Raji (cell line): ENCODE measurements around the gene LRRK2.

Experiments
- POLR2A ChIP-seq: IDR thresholded peaks from 2 replicates; pipeline ENCODE4 v1.6.1; 2011; ENCODE audit warnings: low read depth, low read length, control low read depth; ENCODE audit not compliant: insufficient read depth

Gene LRRK2

GRCh38 chr12:40207551-40207950 lies 17.2 kb upstream of the LRRK2 start:
- TF ChIP-seq POLR2A = no peak

GRCh38 chr12:40208707-40209446 lies 15.9 kb upstream of the LRRK2 start:
- no peak for TF ChIP-seq POLR2A

GRCh38 chr12:40209886-40210285 lies 14.9 kb upstream of the LRRK2 start:
- TF ChIP-seq POLR2A = no peak

GRCh38 chr12:40212566-40212965 lies 12.2 kb upstream of the LRRK2 start:
- TF ChIP-seq POLR2A = no peak

- no peak for TF ChIP-seq POLR2A
Observed at GRCh38 chr12:40215982-40216381, 8.8 kb upstream of the LRRK2 start.

GRCh38 chr12:40216516-40217288 lies 8.1 kb upstream of the LRRK2 start:
- TF ChIP-seq POLR2A = no peak

- no peak for TF ChIP-seq POLR2A
Observed at GRCh38 chr12:40219760-40220159, 5.0 kb upstream of the LRRK2 start.

- TF ChIP-seq POLR2A = no peak
Observed at GRCh38 chr12:40222247-40222646, 2.5 kb upstream of the LRRK2 start.

- no peak for TF ChIP-seq POLR2A
Observed at GRCh38 chr12:40223646-40224045, 1.2 kb upstream of the LRRK2 start.

GRCh38 chr12:40225337-40225983 lies 663 bp downstream of the LRRK2 start:
- no peak for TF ChIP-seq POLR2A

GRCh38 chr12:40225984-40226602 lies 1.3 kb downstream of the LRRK2 start:
- TF ChIP-seq POLR2A = no peak

GRCh38 chr12:40226705-40227104 lies 1.9 kb downstream of the LRRK2 start:
- TF ChIP-seq POLR2A = no peak

GRCh38 chr12:40227447-40227846 lies 2.6 kb downstream of the LRRK2 start:
- no peak for TF ChIP-seq POLR2A

GRCh38 chr12:40228727-40229126 lies 3.9 kb downstream of the LRRK2 start:
- TF ChIP-seq POLR2A = no peak
